ENCODE measurements around the gene SLC35G6.

GRCh38 chr17:7493941-7494340 is 12.7 kb downstream of the SLC35G6 start:
- TF ChIP-seq CTCF (IDR thresholded peaks at IDR 0.05) (no peak), POLR2AphosphoS5 (IDR thresholded peaks at IDR 0.05; ENCODE audit: low read depth, low read length) (no peak), SIN3A (IDR thresholded peaks at IDR 0.05; ENCODE audit: borderline replicate concordance, insufficient read depth, low read depth, low read length) (no peak)
